A549 (cell line): ENCODE data around the gene LTF. TPM values are rescaled to one million over a fixed set of nuclear protein-coding genes. Genes with fewer than 3 reads are reported as not detected.
"Not testable (repeated sequence)": the region's sequence is repeated elsewhere in the genome, so short reads cannot be mapped to it uniquely, and the experiment has no call there.

ENCODE experiments used
- ATAC-seq, 2 experiments: fragments of 200-7000 bp in 1 of 2; fragments of >200 bp in 1 of 2; cut with Nextera tagmentation in 1 of 2; cut with Tn5 transposase in 1 of 2; 3 replicates each; pipeline versions ENCODE4 v1.8.0 to v1.9.1; 2018 to 2020; ENCODE audit warnings: mild to moderate bottlenecking in 1 of 2, moderate library complexity in 1 of 2
- CTCF ChIA-PET: fragments of 300-600 bp; sonication (Branson Sonifier 250); formaldehyde crosslinking; extraction: SDS; loops from one replicate; lab custom pipeline; 2021; ENCODE audit warnings: antibody characterized with exemption, inconsistent platforms; lab: Yijun Ruan, JAX
- POLR2A ChIA-PET: fragments of 350-600 bp; formaldehyde crosslinking; extraction: SDS; loops from one replicate; lab custom pipeline; 2021; ENCODE audit warnings: antibody characterized with exemption, inconsistent platforms; lab: Yijun Ruan, JAX
- DNase-seq, 2 experiments: peaks; one replicate each; pipeline versions ENCODE4 v3.0.0 to v3.0.0-alpha.2; 2011 to 2016; ENCODE audit warnings: low read depth in 1 of 2, low spot score in 1 of 2
- FAIRE-seq: peaks from 2 replicates; lab custom pipeline; 2011; peaks lifted over from hg19 to GRCh38; lab: Jason Lieb, UNC
- H3K27ac ChIP-seq, 2 experiments: fragments of >200 bp; sonication (Bioruptor Twin); formaldehyde crosslinking; 3 replicates each; pipeline ENCODE4 v1.5.1; 2016 to 2017
- H3K4me1 ChIP-seq: fragments of >200 bp; sonication (Bioruptor Twin); formaldehyde crosslinking; 3 replicates; pipeline ENCODE4 v1.6.1; 2016
- H3K4me2 ChIP-seq: fragments of >200 bp; sonication (Bioruptor Twin); formaldehyde crosslinking; 3 replicates; pipeline ENCODE4 v1.6.1; 2016
- H3K4me3 ChIP-seq: fragments of >200 bp; sonication (Bioruptor Twin); formaldehyde crosslinking; 3 replicates; pipeline ENCODE4 v1.5.1; 2016
- H3K9me3 ChIP-seq: fragments of >200 bp; sonication (Bioruptor Twin); formaldehyde crosslinking; 3 replicates; pipeline ENCODE4 v1.6.1; 2016
- BHLHE40 ChIP-seq: IDR thresholded peaks from 2 replicates; pipeline ENCODE4 v1.6.1; 2012; ENCODE audit warnings: low read depth, low read length, inconsistent platforms
- CBX8 ChIP-seq: fragments of 200-600 bp; sonication (generic); IDR thresholded peaks from 2 replicates; pipeline ENCODE4 v1.6.1; 2016
- CEBPB ChIP-seq, 2 experiments: fragments of >200 bp in 1 of 2; sonication (Bioruptor Twin) in 1 of 2; formaldehyde crosslinking in 1 of 2; IDR thresholded peaks; 2 replicates each; pipeline ENCODE4 v1.6.1; 2012 to 2016
- EHF ChIP-seq: fragments of 250-450 bp; sonication (Bioruptor Pico); IDR thresholded peaks from 2 replicates; pipeline ENCODE4 v1.5.0; 2020; ENCODE audit warnings: mild to moderate bottlenecking
- EHMT2 ChIP-seq: fragments of 200-600 bp; sonication (generic); IDR thresholded peaks from 2 replicates; pipeline ENCODE4 v1.6.1; 2016; ENCODE audit warnings: antibody characterized with exemption, low read depth, mild to moderate bottlenecking, moderate library complexity
- ESRRA ChIP-seq: fragments of 150-350 bp; IDR thresholded peaks from 2 replicates; pipeline ENCODE4 v1.6.1; 2014; ENCODE audit warnings: mild to moderate bottlenecking, low read length, borderline replicate concordance
- GATA3 ChIP-seq: IDR thresholded peaks from 2 replicates; pipeline ENCODE4 v1.6.1; 2012; ENCODE audit warnings: borderline replicate concordance
- JUN ChIP-seq, 2 experiments: fragments of >200 bp; sonication (Bioruptor Twin); formaldehyde crosslinking; IDR thresholded peaks; 2 replicates in 1 of 2; 3 replicates in 1 of 2; pipeline ENCODE4 v1.6.1; 2016 to 2017
- MAFK ChIP-seq: fragments of 450-650 bp; IDR thresholded peaks from 2 replicates; pipeline ENCODE4 v1.6.1; 2014; ENCODE audit not compliant: partially characterized antibody
- PHF8 ChIP-seq: fragments of 200-600 bp; sonication (generic); IDR thresholded peaks from 2 replicates; pipeline ENCODE4 v1.6.1; 2016; ENCODE audit warnings: low read depth, mild to moderate bottlenecking, antibody characterized with exemption, moderate library complexity, borderline replicate concordance
- RCOR1 ChIP-seq: fragments of 150-350 bp; IDR thresholded peaks from 2 replicates; pipeline ENCODE4 v1.6.1; 2014; ENCODE audit warnings: antibody characterized with exemption, low read length, low read depth
- SMC3 ChIP-seq: fragments of >200 bp; sonication (Bioruptor Twin); formaldehyde crosslinking; IDR thresholded peaks from 3 replicates; pipeline ENCODE4 v1.6.1; 2018; ENCODE audit warnings: inconsistent platforms
- SREBF2 ChIP-seq: fragments of 450-650 bp; IDR thresholded peaks from 2 replicates; pipeline ENCODE4 v1.6.1; 2014; ENCODE audit warnings: mild to moderate bottlenecking, moderate library complexity
- TP53 ChIP-seq: fragments of 250-450 bp; sonication (Bioruptor Pico); IDR thresholded peaks from 2 replicates; pipeline ENCODE4 v1.5.0; 2021; ENCODE audit warnings: mild to moderate bottlenecking, moderate library complexity
- ZNF302 ChIP-seq: fragments of 250-450 bp; sonication (Bioruptor Pico); IDR thresholded peaks from 2 replicates; pipeline ENCODE4 v1.9.0; 2021; ENCODE audit warnings: inconsistent platforms, mild to moderate bottlenecking, moderate library complexity
- WGBS: methylation state at CpG from one replicate; pipeline ENCODE4 v1.1.6; 2017; ENCODE audit errors: missing lambda C conversion rate; 5-methylcytosine and 5-hydroxymethylcytosine counted together
- polyA plus RNA-seq, 4 experiments: library from polyadenylated mRNA; depleted of rRNA in 3 of 4; stranded (reverse); fragments of >200 nt; fragmentation: RNase III in 1 of 4; extraction: RNeasy Plus Mini Kit Qiagen cat#74134 plus additional on column Dnase treatment in 1 of 4; gene quantifications; 2 replicates in 3 of 4; 3 replicates in 1 of 4; pipeline ENCODE4 v1.2.3, GENCODE V29; 2011 to 2017
- TF ChIP-seq, protein P1 (sequence below): fragments of 200-600 bp; sonication (generic); IDR thresholded peaks from 2 replicates; pipeline ENCODE4 v1.6.1; 2016; ENCODE audit warnings: antibody characterized with exemption, mild to moderate bottlenecking, moderate library complexity
- TF ChIP-seq, protein P2 (sequence below): IDR thresholded peaks from 2 replicates; pipeline ENCODE4 v1.6.1; 2012
- TF ChIP-seq, protein P3 (sequence below): fragments of 250-450 bp; sonication (Bioruptor Pico); IDR thresholded peaks from 2 replicates; pipeline ENCODE4 v1.5.0; 2020; ENCODE audit warnings: low read depth, mild to moderate bottlenecking, moderate library complexity
- TF ChIP-seq, protein P4 (sequence below): fragments of 450-650 bp; IDR thresholded peaks from 2 replicates; pipeline ENCODE4 v1.6.1; 2014; ENCODE audit warnings: antibody characterized with exemption

The LTF gene
- polyA plus RNA-seq, 2 of the 4 experiments (the other 2 are of a cell fraction): not detected

DNA sequence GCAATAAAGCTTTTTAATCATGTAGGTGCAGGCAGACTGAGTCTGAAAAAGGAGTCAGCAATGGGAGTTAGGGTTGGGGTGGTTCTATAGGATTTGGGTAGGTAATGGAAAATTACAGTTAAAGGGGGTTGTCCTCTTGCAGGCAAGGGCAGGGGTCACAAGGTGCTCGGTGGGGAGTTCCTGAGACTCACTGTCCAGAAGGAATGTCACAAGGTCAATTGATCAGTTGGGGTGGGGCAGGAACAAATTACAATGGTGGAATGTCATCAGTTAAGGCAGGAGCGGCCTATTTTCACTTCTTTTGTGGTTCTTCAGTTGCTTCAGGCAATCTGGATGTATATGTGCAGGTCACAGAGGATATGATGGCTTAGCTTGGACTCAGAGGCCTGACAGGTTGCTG lies 71.7 kb downstream of the LTF start:
- ATAC-seq (no peak), DNase-seq (no peak), FAIRE-seq (no peak)
- no peak overlapping the region for H3K4me3 ChIP-seq
- H3K27ac ChIP-seq: no peak overlapping the region
- 34% methylated on average over 2 of the region's 2 CpGs for WGBS
- ChIA-PET POLR2A (no interaction called here), CTCF (no interaction called here)
- no peaks in the 10 kb centered on the region for H3K4me1 ChIP-seq
- TF ChIP-seq CEBPB (IDR thresholded peaks at IDR 0.05): no peak
- H3K9me3 ChIP-seq: no peaks in the 10 kb centered on the region
- no peak overlapping the region for H3K4me2 ChIP-seq

DNA sequence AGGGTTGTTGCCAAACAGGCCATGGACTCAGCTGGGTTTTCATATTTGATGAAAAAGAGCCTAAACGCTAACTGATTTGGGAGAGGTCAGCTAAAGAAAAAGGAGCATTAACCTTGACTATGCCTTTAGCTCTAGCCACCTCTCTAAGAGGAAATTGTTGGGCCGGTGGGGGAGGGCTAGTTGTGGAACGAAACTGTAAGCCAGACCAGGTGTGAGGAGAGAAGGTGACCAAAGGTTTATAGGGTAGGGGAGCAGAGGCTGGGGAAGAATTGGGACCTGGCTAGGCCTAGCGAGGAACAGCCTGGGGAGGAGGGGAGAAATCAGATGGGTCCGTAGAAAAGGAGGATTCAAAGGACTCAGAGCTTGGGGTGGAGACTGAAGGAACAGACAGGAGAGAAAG lies 73.2 kb downstream of the LTF start:
- H3K4me3 ChIP-seq: not testable (repeated sequence)

DNA sequence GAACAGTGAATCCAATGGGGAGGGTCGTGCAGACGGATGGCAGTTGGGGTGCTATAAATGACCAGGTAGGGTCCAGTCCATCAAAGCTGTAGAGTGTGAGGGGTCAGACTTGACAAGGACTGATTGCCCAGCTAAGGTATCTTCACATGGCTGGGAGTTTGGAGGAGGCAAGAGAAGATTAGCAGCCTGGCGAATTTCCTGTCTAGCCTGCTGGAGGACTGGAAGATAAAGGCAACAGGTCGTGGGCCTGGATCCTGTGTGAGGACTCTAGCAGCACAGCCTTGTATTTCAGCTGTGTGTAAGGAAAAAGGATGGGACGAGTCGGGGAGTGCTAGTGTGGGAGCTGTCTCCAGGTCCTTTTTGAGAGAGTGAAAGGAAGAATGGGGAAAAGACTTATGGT lies 75.4 kb downstream of the LTF start:
- WGBS: 59% methylated on average over 6 of the region's 6 CpGs
- Histone ChIP-seq H3K9me3 (no peaks in the 10 kb centered on the region), H3K27ac (no peak overlapping the region), H3K4me3 (no peak overlapping the region), H3K4me2 (no peak overlapping the region), H3K4me1 (no peaks in the 10 kb centered on the region)
- ATAC-seq (no peak), FAIRE-seq (no peak), DNase-seq (no peak)
- TF ChIP-seq PHF8 (no peak), RCOR1 (no peak), BHLHE40 (no peak), MAFK (no peak), JUN (IDR thresholded peaks at IDR 0.05) (no peak), SREBF2 (no peak), SMC3 (no peak), EHF (CRISPR knock-in tag) (no peak), CBX8 (no peak), GATA3 (no peak)
- TF ChIP-seq, protein P1, sequence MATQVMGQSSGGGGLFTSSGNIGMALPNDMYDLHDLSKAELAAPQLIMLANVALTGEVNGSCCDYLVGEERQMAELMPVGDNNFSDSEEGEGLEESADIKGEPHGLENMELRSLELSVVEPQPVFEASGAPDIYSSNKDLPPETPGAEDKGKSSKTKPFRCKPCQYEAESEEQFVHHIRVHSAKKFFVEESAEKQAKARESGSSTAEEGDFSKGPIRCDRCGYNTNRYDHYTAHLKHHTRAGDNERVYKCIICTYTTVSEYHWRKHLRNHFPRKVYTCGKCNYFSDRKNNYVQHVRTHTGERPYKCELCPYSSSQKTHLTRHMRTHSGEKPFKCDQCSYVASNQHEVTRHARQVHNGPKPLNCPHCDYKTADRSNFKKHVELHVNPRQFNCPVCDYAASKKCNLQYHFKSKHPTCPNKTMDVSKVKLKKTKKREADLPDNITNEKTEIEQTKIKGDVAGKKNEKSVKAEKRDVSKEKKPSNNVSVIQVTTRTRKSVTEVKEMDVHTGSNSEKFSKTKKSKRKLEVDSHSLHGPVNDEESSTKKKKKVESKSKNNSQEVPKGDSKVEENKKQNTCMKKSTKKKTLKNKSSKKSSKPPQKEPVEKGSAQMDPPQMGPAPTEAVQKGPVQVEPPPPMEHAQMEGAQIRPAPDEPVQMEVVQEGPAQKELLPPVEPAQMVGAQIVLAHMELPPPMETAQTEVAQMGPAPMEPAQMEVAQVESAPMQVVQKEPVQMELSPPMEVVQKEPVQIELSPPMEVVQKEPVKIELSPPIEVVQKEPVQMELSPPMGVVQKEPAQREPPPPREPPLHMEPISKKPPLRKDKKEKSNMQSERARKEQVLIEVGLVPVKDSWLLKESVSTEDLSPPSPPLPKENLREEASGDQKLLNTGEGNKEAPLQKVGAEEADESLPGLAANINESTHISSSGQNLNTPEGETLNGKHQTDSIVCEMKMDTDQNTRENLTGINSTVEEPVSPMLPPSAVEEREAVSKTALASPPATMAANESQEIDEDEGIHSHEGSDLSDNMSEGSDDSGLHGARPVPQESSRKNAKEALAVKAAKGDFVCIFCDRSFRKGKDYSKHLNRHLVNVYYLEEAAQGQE: no peak
- TF ChIP-seq, protein P2, sequence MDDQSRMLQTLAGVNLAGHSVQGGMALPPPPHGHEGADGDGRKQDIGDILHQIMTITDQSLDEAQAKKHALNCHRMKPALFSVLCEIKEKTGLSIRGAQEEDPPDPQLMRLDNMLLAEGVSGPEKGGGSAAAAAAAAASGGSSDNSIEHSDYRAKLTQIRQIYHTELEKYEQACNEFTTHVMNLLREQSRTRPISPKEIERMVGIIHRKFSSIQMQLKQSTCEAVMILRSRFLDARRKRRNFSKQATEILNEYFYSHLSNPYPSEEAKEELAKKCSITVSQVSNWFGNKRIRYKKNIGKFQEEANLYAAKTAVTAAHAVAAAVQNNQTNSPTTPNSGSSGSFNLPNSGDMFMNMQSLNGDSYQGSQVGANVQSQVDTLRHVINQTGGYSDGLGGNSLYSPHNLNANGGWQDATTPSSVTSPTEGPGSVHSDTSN: no peak
- POLR2A ChIA-PET: no interaction called here
- CTCF ChIA-PET: no interaction called here

More for the DNA sequence above, 73.2 kb downstream of the LTF start:
- H3K27ac ChIP-seq, H3K4me1 ChIP-seq, H3K9me3 ChIP-seq, H3K4me2 ChIP-seq, POLR2A ChIA-PET, ATAC-seq, FAIRE-seq, DNase-seq: not testable (repeated sequence)
- CTCF ChIA-PET: interaction anchor here (0.7 kb wide), 1 partner anchor 25 kb away, joined by 3 read pairs; no protein-coding TSS in a partner anchor
- 71% methylated on average over 5 of the region's 5 CpGs for WGBS

DNA sequence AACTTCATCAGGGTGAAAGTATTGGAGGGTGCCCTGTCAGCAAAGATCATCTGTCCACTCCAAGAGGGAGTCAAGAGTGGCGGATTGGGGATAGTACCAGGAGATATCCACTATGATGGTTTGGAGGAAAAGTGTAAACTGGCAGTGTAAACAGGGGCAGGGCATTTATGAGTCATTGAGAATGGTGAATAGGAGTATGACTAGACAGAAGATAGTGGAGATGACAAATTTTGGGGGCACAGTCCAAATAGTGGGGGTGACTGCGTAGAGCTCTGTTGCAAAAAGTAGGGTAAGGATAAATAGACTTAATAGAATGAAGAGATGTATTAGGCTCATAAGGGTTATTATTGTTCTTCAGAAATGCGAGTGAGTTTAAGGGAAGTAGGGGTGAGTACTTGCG lies 75.9 kb downstream of the LTF start:
- H3K27ac ChIP-seq, ATAC-seq, H3K4me3 ChIP-seq, DNase-seq, H3K4me2 ChIP-seq, H3K4me1 ChIP-seq, CTCF ChIA-PET, H3K9me3 ChIP-seq, POLR2A ChIA-PET, FAIRE-seq: not testable (repeated sequence)
- WGBS: 84% methylated on average over 4 of the region's 4 CpGs

DNA sequence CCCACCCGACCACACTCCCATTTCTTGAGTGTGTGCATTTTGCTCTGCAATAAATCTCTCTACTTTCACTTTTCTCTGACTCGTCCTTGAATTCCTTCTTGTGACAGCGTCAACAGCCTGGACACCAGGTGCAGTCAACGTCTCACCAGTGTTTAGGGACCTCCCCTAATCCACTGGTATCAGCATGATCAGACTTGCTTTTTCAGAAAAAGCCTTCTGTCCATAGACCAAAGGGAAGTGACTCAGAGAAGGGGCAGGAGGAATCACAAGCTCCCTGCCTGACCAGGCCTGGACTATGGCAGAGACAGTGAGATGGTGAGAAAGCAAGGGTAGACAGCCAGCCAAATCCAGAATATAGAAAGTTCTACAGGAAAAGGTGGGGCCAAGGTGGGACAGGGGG lies 78.5 kb downstream of the LTF start:
- ATAC-seq (no peak), DNase-seq (peak in 1 of 2 experiments; percentile 10), FAIRE-seq (no peak)
- ChIA-PET POLR2A (no interaction called here), CTCF (interaction anchor here (0.8 kb wide), 1 partner anchor 8 kb away, joined by 3 read pairs; no protein-coding TSS in a partner anchor)
- no peak overlapping the region for H3K4me2 ChIP-seq
- H3K4me3 ChIP-seq: no peak overlapping the region
- H3K9me3 ChIP-seq: no peaks in the 10 kb centered on the region
- H3K4me1 ChIP-seq: no peaks in the 10 kb centered on the region
- H3K27ac ChIP-seq: no peak overlapping the region
- 12% methylated on average over 4 of the region's 4 CpGs for WGBS
- TF ChIP-seq TP53 (no peak), ZNF302 (CRISPR knock-in tag) (no peak), EHMT2 (no peak), EHF (CRISPR knock-in tag) (no peak), ESRRA (no peak), BHLHE40 (no peak)
- TF ChIP-seq, protein P3, sequence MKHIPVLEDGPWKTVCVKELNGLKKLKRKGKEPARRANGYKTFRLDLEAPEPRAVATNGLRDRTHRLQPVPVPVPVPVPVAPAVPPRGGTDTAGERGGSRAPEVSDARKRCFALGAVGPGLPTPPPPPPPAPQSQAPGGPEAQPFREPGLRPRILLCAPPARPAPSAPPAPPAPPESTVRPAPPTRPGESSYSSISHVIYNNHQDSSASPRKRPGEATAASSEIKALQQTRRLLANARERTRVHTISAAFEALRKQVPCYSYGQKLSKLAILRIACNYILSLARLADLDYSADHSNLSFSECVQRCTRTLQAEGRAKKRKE: no peak
- TF ChIP-seq, protein P4, sequence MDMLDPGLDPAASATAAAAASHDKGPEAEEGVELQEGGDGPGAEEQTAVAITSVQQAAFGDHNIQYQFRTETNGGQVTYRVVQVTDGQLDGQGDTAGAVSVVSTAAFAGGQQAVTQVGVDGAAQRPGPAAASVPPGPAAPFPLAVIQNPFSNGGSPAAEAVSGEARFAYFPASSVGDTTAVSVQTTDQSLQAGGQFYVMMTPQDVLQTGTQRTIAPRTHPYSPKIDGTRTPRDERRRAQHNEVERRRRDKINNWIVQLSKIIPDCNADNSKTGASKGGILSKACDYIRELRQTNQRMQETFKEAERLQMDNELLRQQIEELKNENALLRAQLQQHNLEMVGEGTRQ: no peak
- TF ChIP-seq, protein P2: no peak
